OCI-LY1 (cell line): ENCODE measurements around the gene DICER1.

Experiments
- H2AFZ ChIP-seq: fragments of 200-600 bp; sonication (generic), shearing (Covaris generic); 2 replicates; pipeline ENCODE4 v1.6.0; 2014; ENCODE audit warnings: antibody characterized with exemption, mild to moderate bottlenecking, low read length
- H3F3A ChIP-seq: fragments of 200-600 bp; sonication (generic), shearing (Covaris generic); 2 replicates; pipeline ENCODE4 v1.6.0; 2014; ENCODE audit warnings: mild to moderate bottlenecking, antibody characterized with exemption, low read length, moderate library complexity; ENCODE audit not compliant: insufficient read depth
- H3K27ac ChIP-seq: fragments of 200-600 bp; sonication (generic); 2 replicates; pipeline ENCODE4 v1.5.1; 2014; ENCODE audit warnings: low read length, mixed run types, mild to moderate bottlenecking, low read depth; ENCODE audit not compliant: poor library complexity, severe bottlenecking
- H3K27me3 ChIP-seq: fragments of 200-600 bp; sonication (generic); 2 replicates; pipeline ENCODE4 v1.6.0; 2014; ENCODE audit warnings: antibody characterized with exemption, mild to moderate bottlenecking, low read length, moderate library complexity; ENCODE audit not compliant: insufficient read depth
- H3K36me3 ChIP-seq: fragments of 200-600 bp; sonication (generic); 2 replicates; pipeline ENCODE4 v1.6.1; 2014; ENCODE audit warnings: mild to moderate bottlenecking, antibody characterized with exemption, low read length, moderate library complexity, mixed read lengths; ENCODE audit not compliant: insufficient read depth
- H3K4me1 ChIP-seq: fragments of 200-600 bp; sonication (generic); 2 replicates; pipeline ENCODE4 v1.5.1; 2014; ENCODE audit warnings: mild to moderate bottlenecking, low read length, moderate library complexity; ENCODE audit not compliant: insufficient read depth, severe bottlenecking
- H3K4me2 ChIP-seq: fragments of 200-600 bp; sonication (generic), shearing (Covaris generic); 2 replicates; pipeline ENCODE4 v1.6.1; 2014; ENCODE audit warnings: low read length
- H3K4me3 ChIP-seq: fragments of 200-600 bp; sonication (generic); 2 replicates; pipeline ENCODE4 v1.5.1; 2014; ENCODE audit warnings: low read length, low read depth, mild to moderate bottlenecking, mixed read lengths; ENCODE audit not compliant: poor library complexity, severe bottlenecking
- H3K79me2 ChIP-seq: fragments of 200-600 bp; shearing (Covaris generic); 2 replicates; pipeline ENCODE4 v1.6.1; 2016; ENCODE audit warnings: mixed run types, low read length, mixed read lengths; ENCODE audit not compliant: insufficient read depth
- H3K9ac ChIP-seq: fragments of 200-600 bp; sonication (generic), shearing (Covaris generic); 2 replicates; pipeline ENCODE4 v1.6.1; 2014; ENCODE audit warnings: mild to moderate bottlenecking, low read length, mixed read lengths
- H3K9me2 ChIP-seq: fragments of 200-600 bp; sonication (generic), shearing (Covaris generic); 2 replicates; pipeline ENCODE4 v1.6.1; 2014; ENCODE audit warnings: low read depth, mild to moderate bottlenecking, low read length, mixed read lengths
- H3K9me3 ChIP-seq: fragments of 200-600 bp; shearing (Covaris generic); 2 replicates; pipeline ENCODE4 v1.6.1; 2014; ENCODE audit warnings: low read length, mixed read lengths
- H4K20me1 ChIP-seq: fragments of 200-600 bp; sonication (generic), shearing (Covaris generic); 2 replicates; pipeline ENCODE4 v1.6.0; 2016; ENCODE audit warnings: mild to moderate bottlenecking, low read length; ENCODE audit not compliant: insufficient read depth
- CTCF ChIP-seq: fragments of 200-600 bp; sonication (generic), shearing (Covaris generic); IDR thresholded peaks from 2 replicates; pipeline ENCODE4 v1.5.1; 2017; ENCODE audit warnings: mild to moderate bottlenecking, antibody characterized with exemption, low read length, moderate library complexity, mixed read lengths
- EZH2 ChIP-seq: fragments of 200-600 bp; sonication (generic), shearing (Covaris generic); IDR thresholded peaks from 2 replicates; pipeline ENCODE4 v1.8.0; 2017; ENCODE audit warnings: borderline replicate concordance, mixed run types, mild to moderate bottlenecking, antibody characterized with exemption, low read length, moderate library complexity, mixed read lengths

The DICER1 gene

GRCh38 chr14:95185767-95186392, 28.6 kb upstream of the DICER1 start:
- H3K4me2 ChIP-seq, result no peak overlapping the region
- no peaks in the 10 kb centered on the region for H3K36me3 ChIP-seq
- no peak overlapping the region for H3K4me3 ChIP-seq
- H3K27me3 ChIP-seq, result 0 out of 2 replicates have a peak, but pooled peaks cover 4% of the 10 kb centered on the region
- no peak overlapping the region for H2AFZ ChIP-seq
- TF ChIP-seq EZH2 (no peak), CTCF (no peak)
- H3K9me2 ChIP-seq, result no peaks in the 10 kb centered on the region
- H4K20me1 ChIP-seq, result no peaks in the 10 kb centered on the region
- H3K27ac ChIP-seq, result no peak overlapping the region
- H3K9me3 ChIP-seq, result no peaks in the 10 kb centered on the region
- no peak overlapping the region for H3K9ac ChIP-seq
- H3K79me2 ChIP-seq, result no peaks in the 10 kb centered on the region
- H3F3A ChIP-seq, result no peaks in the 10 kb centered on the region
- no peaks in the 10 kb centered on the region for H3K4me1 ChIP-seq

- no peak overlapping the region for H3K27ac ChIP-seq
- 0 out of 2 replicates have a peak, but pooled peaks cover 2% of the 10 kb centered on the region for H3K27me3 ChIP-seq
- H3K9me3 ChIP-seq, result no peaks in the 10 kb centered on the region
- no peaks in the 10 kb centered on the region for H4K20me1 ChIP-seq
- no peak overlapping the region for H3K4me3 ChIP-seq
- TF ChIP-seq EZH2 (no peak), CTCF (no peak)
- no peaks in the 10 kb centered on the region for H3K36me3 ChIP-seq
- no peak overlapping the region for H3K4me2 ChIP-seq
- H3F3A ChIP-seq, result no peaks in the 10 kb centered on the region
- H3K9me2 ChIP-seq, result no peaks in the 10 kb centered on the region
- no peak overlapping the region for H3K9ac ChIP-seq
- no peak overlapping the region for H2AFZ ChIP-seq
- no peaks in the 10 kb centered on the region for H3K4me1 ChIP-seq
- H3K79me2 ChIP-seq, result no peaks in the 10 kb centered on the region
These were observed 27.9 kb upstream of the DICER1 start for GRCh38 chr14:95185033-95185766.

- Histone ChIP-seq H3K4me3 (no peak overlapping the region), H3K9me2 (no peaks in the 10 kb centered on the region), H3K27ac (no peak overlapping the region), H3K4me1 (no peaks in the 10 kb centered on the region), H3K36me3 (no peaks in the 10 kb centered on the region), H3K79me2 (no peaks in the 10 kb centered on the region), H3F3A (no peaks in the 10 kb centered on the region), H3K4me2 (no peak overlapping the region), H2AFZ (no peak overlapping the region), H3K27me3 (no peaks in the 10 kb centered on the region), H3K9ac (no peak overlapping the region), H4K20me1 (no peaks in the 10 kb centered on the region), H3K9me3 (no peaks in the 10 kb centered on the region)
- TF ChIP-seq CTCF, result no peak
- no peak for TF ChIP-seq EZH2
These were observed 27.1 kb upstream of the DICER1 start for GRCh38 chr14:95184413-95184790.
